HEK293 (cell line): Measurements from ENCODE around the gene ATP2B3.

Experiments
- KLF10 ChIP-seq: fragments of 450-650 bp; IDR thresholded peaks from 2 replicates; pipeline ENCODE4 v1.5.1; 2018; ENCODE audit warnings: missing biosample characterization, mild to moderate bottlenecking, missing genetic modification characterization
- KLF9 ChIP-seq: fragments of 450-650 bp; formaldehyde crosslinking; IDR thresholded peaks from 2 replicates; pipeline ENCODE4 v1.5.1; 2016; ENCODE audit warnings: missing biosample characterization, missing genetic modification characterization, low read depth
- PRDM1 ChIP-seq: fragments of 450-650 bp; formaldehyde crosslinking; IDR thresholded peaks from 2 replicates; pipeline ENCODE4; 2016; ENCODE audit warnings: missing biosample characterization, missing genetic modification characterization
- TCF7L2 ChIP-seq: IDR thresholded peaks from 2 replicates; pipeline ENCODE4 v1.6.1; 2011; ENCODE audit warnings: low read depth, mild to moderate bottlenecking, inconsistent platforms, low read length, moderate library complexity, borderline replicate concordance
- ZBTB1 ChIP-seq: fragments of 450-650 bp; formaldehyde crosslinking; IDR thresholded peaks from 2 replicates; pipeline ENCODE4 v1.5.1; 2016; ENCODE audit warnings: missing biosample characterization, missing genetic modification characterization
- ZEB2 ChIP-seq: fragments of 450-650 bp; formaldehyde crosslinking; IDR thresholded peaks from 2 replicates; pipeline ENCODE4 v1.5.1; 2016; ENCODE audit warnings: missing biosample characterization, missing genetic modification characterization
- ZNF423 ChIP-seq: fragments of 450-650 bp; formaldehyde crosslinking; IDR thresholded peaks from 2 replicates; pipeline ENCODE4 v1.5.1; 2016; ENCODE audit warnings: missing biosample characterization, missing genetic modification characterization
- ZNF629 ChIP-seq: fragments of 450-650 bp; formaldehyde crosslinking; IDR thresholded peaks from 2 replicates; pipeline ENCODE4 v1.5.1; 2017; ENCODE audit warnings: missing biosample characterization, missing genetic modification characterization
- TF ChIP-seq, protein P1 (sequence below): fragments of 450-650 bp; formaldehyde crosslinking; IDR thresholded peaks from 2 replicates; pipeline ENCODE4 v1.5.1; 2016; ENCODE audit warnings: missing biosample characterization, missing genetic modification characterization
- TF ChIP-seq, protein P2 (sequence below): fragments of 450-650 bp; formaldehyde crosslinking; IDR thresholded peaks from 2 replicates; pipeline ENCODE4 v1.5.1; 2016; ENCODE audit warnings: missing biosample characterization, missing genetic modification characterization
- TF ChIP-seq, protein P3 (sequence below): fragments of 450-650 bp; formaldehyde crosslinking; IDR thresholded peaks from 2 replicates; pipeline ENCODE4 v1.5.1; 2016; ENCODE audit warnings: missing biosample characterization, missing genetic modification characterization
- TF ChIP-seq, protein P4 (sequence below): fragments of 450-650 bp; formaldehyde crosslinking; IDR thresholded peaks from 2 replicates; pipeline ENCODE4 v1.5.1; 2016; ENCODE audit warnings: missing biosample characterization, missing genetic modification characterization

DNA sequence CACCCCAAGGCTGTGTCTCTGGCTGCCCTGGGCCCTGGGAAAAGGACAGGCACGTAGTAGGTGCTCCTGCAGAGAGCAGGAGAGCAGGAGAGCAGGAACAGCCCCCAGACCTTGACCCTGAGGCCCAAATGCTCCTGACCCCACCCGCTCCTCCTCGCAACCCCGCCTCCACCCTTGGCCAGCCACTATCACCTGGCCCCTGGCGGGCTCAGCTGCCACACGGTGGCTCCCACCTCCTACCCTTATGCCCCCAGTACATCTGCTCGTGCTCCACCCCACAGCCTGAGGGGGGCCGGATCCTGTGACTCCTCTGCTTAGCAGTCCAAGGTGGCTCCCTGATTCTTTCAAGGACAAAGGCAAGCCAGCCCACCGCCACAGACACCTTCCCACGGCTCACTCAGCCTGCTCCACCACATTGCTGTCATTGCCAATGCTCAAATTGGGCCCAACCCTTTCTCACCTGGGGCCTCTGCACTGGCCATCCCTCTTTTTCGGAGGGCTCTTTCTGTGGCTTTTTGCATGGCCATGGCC is 41.6 kb upstream of the ATP2B3 start:
- no peak for TF ChIP-seq ZEB2
- TF ChIP-seq, protein P1, sequence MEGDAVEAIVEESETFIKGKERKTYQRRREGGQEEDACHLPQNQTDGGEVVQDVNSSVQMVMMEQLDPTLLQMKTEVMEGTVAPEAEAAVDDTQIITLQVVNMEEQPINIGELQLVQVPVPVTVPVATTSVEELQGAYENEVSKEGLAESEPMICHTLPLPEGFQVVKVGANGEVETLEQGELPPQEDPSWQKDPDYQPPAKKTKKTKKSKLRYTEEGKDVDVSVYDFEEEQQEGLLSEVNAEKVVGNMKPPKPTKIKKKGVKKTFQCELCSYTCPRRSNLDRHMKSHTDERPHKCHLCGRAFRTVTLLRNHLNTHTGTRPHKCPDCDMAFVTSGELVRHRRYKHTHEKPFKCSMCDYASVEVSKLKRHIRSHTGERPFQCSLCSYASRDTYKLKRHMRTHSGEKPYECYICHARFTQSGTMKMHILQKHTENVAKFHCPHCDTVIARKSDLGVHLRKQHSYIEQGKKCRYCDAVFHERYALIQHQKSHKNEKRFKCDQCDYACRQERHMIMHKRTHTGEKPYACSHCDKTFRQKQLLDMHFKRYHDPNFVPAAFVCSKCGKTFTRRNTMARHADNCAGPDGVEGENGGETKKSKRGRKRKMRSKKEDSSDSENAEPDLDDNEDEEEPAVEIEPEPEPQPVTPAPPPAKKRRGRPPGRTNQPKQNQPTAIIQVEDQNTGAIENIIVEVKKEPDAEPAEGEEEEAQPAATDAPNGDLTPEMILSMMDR (tag by site-specific recombination) = no peak
- TF ChIP-seq ZNF629 (tag by site-specific recombination) = no peak
- no peak for TF ChIP-seq TCF7L2
- no peak for TF ChIP-seq KLF9 (tag by site-specific recombination)
- TF ChIP-seq, protein P2, sequence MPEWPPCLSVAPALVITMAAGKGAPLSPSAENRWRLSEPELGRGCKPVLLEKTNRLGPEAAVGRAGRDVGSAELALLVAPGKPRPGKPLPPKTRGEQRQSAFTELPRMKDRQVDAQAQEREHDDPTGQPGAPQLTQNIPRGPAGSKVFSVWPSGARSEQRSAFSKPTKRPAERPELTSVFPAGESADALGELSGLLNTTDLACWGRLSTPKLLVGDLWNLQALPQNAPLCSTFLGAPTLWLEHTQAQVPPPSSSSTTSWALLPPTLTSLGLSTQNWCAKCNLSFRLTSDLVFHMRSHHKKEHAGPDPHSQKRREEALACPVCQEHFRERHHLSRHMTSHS (tag by site-specific recombination) = no peak
- no peak for TF ChIP-seq KLF10 (tag by site-specific recombination)
- TF ChIP-seq ZNF423 = no peak
- TF ChIP-seq, protein P3, sequence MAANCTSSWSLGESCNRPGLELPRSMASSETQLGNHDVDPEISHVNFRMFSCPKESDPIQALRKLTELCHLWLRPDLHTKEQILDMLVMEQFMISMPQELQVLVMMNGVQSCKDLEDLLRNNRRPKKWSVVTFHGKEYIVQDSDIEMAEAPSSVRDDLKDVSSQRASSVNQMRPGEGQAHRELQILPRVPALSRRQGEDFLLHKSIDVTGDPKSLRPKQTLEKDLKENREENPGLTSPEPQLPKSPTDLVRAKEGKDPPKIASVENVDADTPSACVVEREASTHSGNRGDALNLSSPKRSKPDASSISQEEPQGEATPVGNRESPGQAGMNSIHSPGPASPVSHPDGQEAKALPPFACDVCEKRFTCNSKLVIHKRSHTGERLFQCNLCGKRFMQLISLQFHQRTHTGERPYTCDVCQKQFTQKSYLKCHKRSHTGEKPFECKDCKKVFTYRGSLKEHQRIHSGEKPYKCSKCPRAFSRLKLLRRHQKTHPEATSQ = no peak
- TF ChIP-seq, protein P4, sequence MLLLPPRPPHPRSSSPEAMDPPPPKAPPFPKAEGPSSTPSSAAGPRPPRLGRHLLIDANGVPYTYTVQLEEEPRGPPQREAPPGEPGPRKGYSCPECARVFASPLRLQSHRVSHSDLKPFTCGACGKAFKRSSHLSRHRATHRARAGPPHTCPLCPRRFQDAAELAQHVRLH (tag by site-specific recombination) = no peak
- no peak for TF ChIP-seq ZBTB1 (tag by site-specific recombination)
- TF ChIP-seq PRDM1 (tag by site-specific recombination) = no peak
